GM18499 (cell line): ENCODE data around the gene LARP1.
"Not testable (repeated sequence)": the region's sequence is repeated elsewhere in the genome, so short reads cannot be mapped to it uniquely, and the experiment has no call there.

Experiments used
- ATAC-seq: cut with Tn5 transposase; IDR thresholded peaks from one replicate; pipeline ENCODE4 v1.9.1; 2021; ENCODE audit warnings: moderate number of reproducible peaks; ENCODE audit not compliant: insufficient read depth, unreplicated experiment

LARP1 gene

GRCh38 chr5:154755361-154756008 is at the start of gene LARP1:
Gene LARP1 (plus strand): TSS chr5:154755377. CDS start chr5:154755758, 381 bp downstream.
- ATAC-seq: no peak

GRCh38 chr5:154706416-154706815 is 48.8 kb upstream of the LARP1 start:
- no peak for ATAC-seq

GRCh38 chr5:154707641-154708040 is 47.5 kb upstream of the LARP1 start:
- no peak for ATAC-seq

GRCh38 chr5:154708207-154708606 is 47.0 kb upstream of the LARP1 start:
- ATAC-seq: no peak

GRCh38 chr5:154708846-154709245 is 46.3 kb upstream of the LARP1 start:
- ATAC-seq: no peak

GRCh38 chr5:154709368-154710305 is 45.5 kb upstream of the LARP1 start:
- no peak for ATAC-seq

- ATAC-seq: no peak
Measured at GRCh38 chr5:154712518-154713437, 42.4 kb upstream of the LARP1 start.

- no peak for ATAC-seq
Measured at GRCh38 chr5:154713615-154714125, 41.5 kb upstream of the LARP1 start.

GRCh38 chr5:154714266-154714986 is 40.8 kb upstream of the LARP1 start:
- no peak for ATAC-seq

- ATAC-seq: no peak
Measured at GRCh38 chr5:154721481-154722058, 33.6 kb upstream of the LARP1 start.

GRCh38 chr5:154722097-154722496 is 33.1 kb upstream of the LARP1 start:
- no peak for ATAC-seq

- no peak for ATAC-seq
Measured at GRCh38 chr5:154722936-154723335, 32.2 kb upstream of the LARP1 start.

GRCh38 chr5:154723740-154724505 is 31.3 kb upstream of the LARP1 start:
- ATAC-seq: no peak

GRCh38 chr5:154727361-154727760 is 27.8 kb upstream of the LARP1 start:
- no peak for ATAC-seq

- ATAC-seq: no peak
Measured at GRCh38 chr5:154728939-154729588, 26.1 kb upstream of the LARP1 start.

GRCh38 chr5:154729613-154730012 is 25.6 kb upstream of the LARP1 start:
- ATAC-seq: no peak

GRCh38 chr5:154730761-154731160 is 24.4 kb upstream of the LARP1 start:
- ATAC-seq: not testable (repeated sequence)

- ATAC-seq: no peak
Measured at GRCh38 chr5:154732212-154732611, 23.0 kb upstream of the LARP1 start.
